Lower lobe of right lung (tissue), 2 donors: ENCODE data around the gene GTPBP3. TPM values are rescaled to one million over a fixed set of nuclear protein-coding genes. Genes with fewer than 3 reads are reported as not detected.
A peak's percentile ranks its signal among the peaks of the same experiment; 100 is the strongest.

ENCODE experiments used
- ATAC-seq, 2 donors: fragments of 200-7000 bp; cut with Tn5 transposase; one replicate each; pipeline ENCODE4 v1.9.1; 2020 to 2022; ENCODE audit warnings: mild to moderate bottlenecking in 2 of 2, moderate library complexity in 2 of 2
- DNase-seq: peaks from one replicate; pipeline ENCODE4 v3.0.0-alpha.2; 2020
- H3K27ac ChIP-seq: fragments of 200-600 bp; one replicate; pipeline ENCODE4 v1.8.0; 2022
- H3K27me3 ChIP-seq: fragments of 200-600 bp; one replicate; pipeline ENCODE4 v1.8.0; 2022; ENCODE audit warnings: low read depth
- H3K36me3 ChIP-seq: fragments of 200-600 bp; one replicate; pipeline ENCODE4 v1.8.0; 2022; ENCODE audit warnings: mild to moderate bottlenecking
- H3K4me1 ChIP-seq: fragments of 200-600 bp; one replicate; pipeline ENCODE4 v1.8.0; 2022
- H3K4me3 ChIP-seq: fragments of 200-600 bp; one replicate; pipeline ENCODE4 v1.8.0; 2022; ENCODE audit warnings: mild to moderate bottlenecking
- H3K9me3 ChIP-seq: fragments of 200-600 bp; one replicate; pipeline ENCODE4 v1.8.0; 2022
- CTCF ChIP-seq: fragments of 200-600 bp; IDR thresholded peaks from one replicate; pipeline ENCODE4 v1.8.0; 2022; ENCODE audit warnings: antibody characterized with exemption, mild to moderate bottlenecking
- intact Hi-C: fragments of 100-400 bp; cut with DNase I; formaldehyde crosslinking; loops from one replicate; pipeline ENCODE4 v1.11.0; 2022
- total RNA-seq: library from RNA; stranded (reverse); fragmentation: NEBNext Ultra II Directional; extraction: Animal tissue kit (Norgen Biotek cat#: 25700); gene quantifications from one replicate; pipeline ENCODE4 v1.2.1, GENCODE V29; 2021
- donor health status: DM: no; HTN: yes; CAD: no; lungs with severe emphysema.

GTPBP3 gene
- total RNA-seq, 1 donor from 2014 or later, result 21.0 TPM

- TF ChIP-seq CTCF, result no peak
- intact Hi-C loops, result no loop called here
- ATAC-seq (no peak), DNase-seq (no peak)
- peaks cover 3% of the 10 kb centered on the region for H3K4me1 ChIP-seq
- H3K9me3 ChIP-seq, result no peaks in the 10 kb centered on the region
- no peak overlapping the region for H3K27ac ChIP-seq
- H3K27me3 ChIP-seq, result no peaks in the 10 kb centered on the region
- no peaks in the 10 kb centered on the region for H3K36me3 ChIP-seq
- H3K4me3 ChIP-seq, result no peak overlapping the region
These were observed 28.0 kb downstream of the GTPBP3 start for GRCh38 chr19:17365361-17365760.

DNA sequence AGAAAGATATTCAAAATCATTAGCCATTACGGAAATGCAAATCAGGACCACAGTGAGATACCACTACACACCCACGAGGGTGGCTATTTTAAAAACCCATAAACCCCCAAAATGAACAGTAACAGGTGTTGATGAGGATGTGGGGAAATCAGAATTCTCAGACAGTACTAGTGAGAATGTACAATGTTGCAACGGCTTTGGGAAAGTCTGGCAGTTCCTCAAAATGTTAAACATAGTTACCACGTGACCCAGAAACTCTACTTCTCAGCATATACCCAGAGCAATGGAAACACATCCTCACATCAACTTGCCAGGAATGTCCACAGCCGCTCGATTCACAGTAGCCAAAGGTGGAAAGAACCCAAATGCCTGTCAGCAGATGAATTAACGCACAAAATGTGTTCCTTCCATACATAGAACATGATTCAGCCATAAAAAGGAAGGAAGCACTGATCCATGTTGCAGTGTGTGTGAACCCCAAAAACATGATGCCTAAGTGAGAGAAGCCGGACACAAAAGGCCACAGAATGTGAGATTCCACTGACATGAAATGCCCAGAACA lies 32.8 kb downstream of the GTPBP3 start:
- Histone ChIP-seq H3K27ac (no peak overlapping the region), H3K36me3 (no peaks in the 10 kb centered on the region), H3K27me3 (no peaks in the 10 kb centered on the region), H3K4me1 (peaks cover 5% of the 10 kb centered on the region), H3K9me3 (no peaks in the 10 kb centered on the region), H3K4me3 (no peak overlapping the region)
- no peak for DNase-seq
- intact Hi-C loops, result no loop called here
- ATAC-seq, result peak; percentile 59 to 76
- TF ChIP-seq CTCF, result no peak

- ATAC-seq (peak; percentile 60 to 63), DNase-seq (peak; percentile 50)
- TF ChIP-seq CTCF, result no peak
- Histone ChIP-seq H3K9me3 (no peaks in the 10 kb centered on the region), H3K4me3 (peak within 1 kb of the TSS; percentile 34), H3K27ac (no peak within 1 kb of the TSS), H3K27me3 (peaks cover 3% of the 10 kb centered on the region), H3K4me1 (peaks cover 19% of the 10 kb centered on the region), H3K36me3 (no peaks in the 10 kb centered on the region)
- intact Hi-C loops, result no loop called here
These were observed 39.7 kb downstream of the GTPBP3 start, which contains the start of gene PLVAP for GRCh38 chr19:17376935-17377600. TSS of gene PLVAP (minus strand) at chr19:17377342. CDS start at chr19:17377288, 54 bp downstream.

- H3K4me1 ChIP-seq, result peaks cover 31% of the 10 kb centered on the region
- H3K27ac ChIP-seq, result no peak overlapping the region
- DNase-seq (no peak), ATAC-seq (no peak)
- H3K4me3 ChIP-seq, result no peak overlapping the region
- intact Hi-C loops, result no loop called here
- H3K27me3 ChIP-seq, result peaks cover 3% of the 10 kb centered on the region
- no peaks in the 10 kb centered on the region for H3K36me3 ChIP-seq
- no peak for TF ChIP-seq CTCF
- no peaks in the 10 kb centered on the region for H3K9me3 ChIP-seq
These were observed 40.9 kb downstream of the GTPBP3 start for GRCh38 chr19:17378271-17378670.

- intact Hi-C loops, result no loop called here
- DNase-seq (no peak), ATAC-seq (no peak)
- Histone ChIP-seq H3K27ac (no peak overlapping the region), H3K4me1 (peaks cover 31% of the 10 kb centered on the region), H3K4me3 (no peak overlapping the region), H3K36me3 (no peaks in the 10 kb centered on the region), H3K9me3 (no peaks in the 10 kb centered on the region), H3K27me3 (peaks cover 3% of the 10 kb centered on the region)
- TF ChIP-seq CTCF, result no peak
These were observed 41.9 kb downstream of the GTPBP3 start for GRCh38 chr19:17379221-17379631.
